Measurements from ENCODE around the gene RPS6KB1.
"Not testable (repeated sequence)": the region's sequence is repeated elsewhere in the genome, so short reads cannot be mapped to it uniquely, and the experiment has no call there.

RPS6KB1 gene

GRCh38 chr17:59870482-59870881 is 22.4 kb upstream of the RPS6KB1 start:
- DNase-seq (ENCODE audit: low read depth in 2 of 3, low spot score in 2 of 3), result no peak

DNA sequence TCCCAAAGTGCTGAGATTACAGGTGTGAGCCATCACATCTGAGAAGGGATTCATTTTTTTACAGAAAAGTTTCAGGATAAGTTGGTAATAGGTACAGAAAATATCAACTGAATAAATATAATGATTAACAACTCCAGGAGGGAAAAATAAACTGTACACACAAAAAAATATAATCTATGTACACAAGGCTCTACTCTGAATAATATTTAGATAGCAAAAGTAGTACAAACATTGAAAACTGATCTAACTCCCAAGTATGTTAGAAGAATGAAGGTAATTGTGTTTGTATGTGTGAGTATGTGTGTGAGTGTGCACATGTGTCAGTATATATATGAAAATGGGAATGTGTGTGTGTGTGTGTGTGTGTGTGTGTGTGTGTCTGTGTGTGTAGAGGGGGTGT is 20.6 kb upstream of the RPS6KB1 start:
- no peak for DNase-seq (ENCODE audit: low read depth in 2 of 3, low spot score in 2 of 3)

DNA sequence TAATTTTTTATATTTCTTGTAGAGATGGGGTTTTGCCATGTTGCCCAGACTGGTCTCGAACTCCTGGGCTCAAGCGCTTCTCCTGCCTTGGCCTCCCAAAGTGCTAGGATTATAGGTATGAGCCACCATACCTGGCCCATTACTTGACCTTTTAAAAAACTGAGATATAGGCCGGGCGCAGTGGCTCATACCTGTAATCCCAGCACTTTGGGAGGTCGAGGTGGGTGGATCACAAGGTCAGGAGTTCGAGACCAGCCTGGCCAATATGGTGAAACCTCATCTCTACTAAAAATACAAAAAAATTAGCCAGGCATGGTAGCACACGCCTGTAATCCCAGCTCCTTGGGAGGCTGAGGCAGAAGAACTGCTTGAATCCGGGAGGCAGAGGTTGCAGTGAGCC is 19.5 kb upstream of the RPS6KB1 start:
- DNase-seq (ENCODE audit: low read depth in 2 of 3, low spot score in 2 of 3), result not testable (repeated sequence)

GRCh38 chr17:59874376-59874775 is 18.5 kb upstream of the RPS6KB1 start:
- no peak for DNase-seq (ENCODE audit: low read depth in 2 of 3, low spot score in 2 of 3)

DNA sequence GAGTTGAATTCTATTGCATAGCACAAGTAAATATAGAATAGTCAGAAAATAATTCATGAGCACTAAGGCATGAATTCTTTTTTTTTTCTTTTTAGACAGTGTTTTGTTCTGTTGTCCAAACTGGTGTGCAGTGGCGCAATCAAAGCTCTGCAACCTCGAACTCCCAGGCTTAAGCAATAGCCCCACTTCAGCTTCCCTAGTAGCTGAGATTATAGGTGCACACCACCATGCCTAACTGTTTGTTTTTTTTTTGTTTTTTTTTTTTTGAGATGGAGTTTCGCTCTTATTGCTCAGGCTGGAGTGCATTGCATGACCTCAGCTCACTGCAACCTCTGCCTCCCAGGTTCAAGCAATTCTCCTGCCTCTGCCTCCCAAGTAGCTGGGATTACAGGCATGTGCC is 16.8 kb upstream of the RPS6KB1 start:
- DNase-seq (ENCODE audit: low read depth in 2 of 3, low spot score in 2 of 3), result no peak

DNA sequence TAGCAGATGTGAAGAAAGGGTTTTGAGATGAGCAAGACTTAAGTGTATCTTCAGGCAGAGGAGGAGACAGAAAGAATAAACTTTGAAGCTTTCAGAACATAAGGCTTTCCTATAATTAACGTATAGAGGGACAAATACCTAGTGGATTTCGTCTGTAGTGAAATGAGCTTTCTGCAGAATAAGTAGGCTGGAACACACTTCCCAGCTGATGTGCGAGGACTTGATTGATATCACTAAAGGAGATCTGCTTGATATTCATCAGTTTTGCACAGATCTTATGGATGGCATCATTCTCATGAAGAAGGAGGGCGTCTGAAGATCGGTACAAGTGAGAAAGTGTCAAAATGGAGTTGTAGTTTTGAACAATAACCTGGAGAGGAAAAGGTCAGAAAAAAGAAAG is 15.0 kb upstream of the RPS6KB1 start:
- DNase-seq (ENCODE audit: low read depth in 2 of 3, low spot score in 2 of 3), result no peak

DNA sequence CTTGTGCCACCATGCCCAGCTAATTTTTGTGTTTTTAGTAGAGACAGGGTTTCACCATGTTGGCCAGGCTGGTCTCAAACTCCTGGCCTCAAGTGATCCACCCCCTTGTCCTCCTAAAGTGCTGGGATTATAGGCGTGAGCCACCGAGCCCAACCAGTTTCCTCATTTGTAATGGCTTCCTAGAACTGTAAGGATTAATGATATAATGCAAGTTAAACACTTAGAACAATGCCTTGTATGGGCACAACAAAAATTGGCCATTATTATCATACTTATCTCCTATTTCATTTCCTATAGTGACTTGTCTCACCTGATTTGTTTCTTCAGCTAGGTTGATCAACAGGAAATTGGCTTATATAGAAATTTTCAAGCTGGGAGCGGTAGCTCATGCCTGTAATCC is 14.3 kb upstream of the RPS6KB1 start:
- DNase-seq (ENCODE audit: low read depth in 2 of 3, low spot score in 2 of 3), result no peak

GRCh38 chr17:59884861-59885260 is 8.1 kb upstream of the RPS6KB1 start:
- DNase-seq (ENCODE audit: low read depth in 2 of 3, low spot score in 2 of 3), result no peak

DNA sequence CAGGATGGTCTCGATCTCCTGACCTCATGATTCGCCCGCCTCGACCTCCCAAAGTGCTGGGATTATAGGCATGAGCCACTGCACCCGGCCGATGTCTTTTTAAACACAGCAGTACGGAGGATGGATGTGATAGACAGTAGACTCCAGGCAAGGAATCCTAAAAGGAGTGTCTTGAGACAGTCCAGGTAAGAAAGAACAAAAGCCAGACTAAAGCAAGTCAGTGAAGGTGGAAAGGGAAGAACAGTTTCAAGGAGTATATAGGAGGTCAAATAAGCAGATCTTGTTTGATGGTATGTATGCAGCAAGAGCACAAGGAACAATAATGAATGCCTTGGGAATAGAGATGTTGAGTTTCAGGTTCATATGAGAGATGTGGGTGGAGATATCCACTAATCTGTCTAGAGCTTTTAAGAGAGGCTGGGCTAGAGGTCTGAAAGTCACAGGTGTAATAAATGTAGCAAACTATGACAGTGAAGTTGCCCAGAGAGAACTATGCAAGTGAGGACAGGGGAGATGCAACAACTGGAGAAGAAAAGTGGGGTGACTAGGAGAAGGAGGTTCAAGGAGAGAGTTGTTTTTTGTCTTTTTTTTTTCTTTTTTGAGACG is 4.7 kb upstream of the RPS6KB1 start:
- DNase-seq (ENCODE audit: low read depth in 2 of 3, low spot score in 2 of 3), result no peak

GRCh38 chr17:59890720-59891119 is 2.2 kb upstream of the RPS6KB1 start:
- no peak for DNase-seq (ENCODE audit: low read depth in 2 of 3, low spot score in 2 of 3)

- peak in 1 of 3 experiments; percentile 15 for DNase-seq (ENCODE audit: low read depth in 2 of 3, low spot score in 2 of 3)
These were observed 534 bp upstream of the RPS6KB1 start for GRCh38 chr17:59892251-59892923.

GRCh38 chr17:59893676-59894100 is 767 bp downstream of the RPS6KB1 start:
- peak in 1 of 3 experiments; percentile 10 for DNase-seq (ENCODE audit: low read depth in 2 of 3, low spot score in 2 of 3)

DNA sequence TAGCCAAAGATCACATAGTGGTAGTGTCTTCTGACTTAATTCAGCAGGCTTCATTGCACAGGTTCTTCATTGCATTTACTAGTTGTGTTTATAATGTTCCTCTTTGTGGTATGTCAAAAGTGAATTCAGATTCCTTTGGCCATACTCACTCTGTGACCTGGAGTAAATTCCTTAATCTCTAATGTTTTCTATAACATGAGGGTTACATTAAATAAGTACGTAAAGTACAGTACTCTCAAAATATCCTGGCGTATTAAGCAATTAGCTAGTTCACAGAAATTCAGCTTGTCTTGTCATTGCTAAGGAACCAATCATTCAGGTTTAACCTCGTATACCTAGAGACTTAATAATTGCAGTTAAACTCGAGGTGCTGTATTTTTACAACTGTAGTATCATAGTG is 4.2 kb downstream of the RPS6KB1 start:
- DNase-seq (ENCODE audit: low read depth in 2 of 3, low spot score in 2 of 3), result no peak

GRCh38 chr17:59899099-59899498 is 6.2 kb downstream of the RPS6KB1 start:
- DNase-seq (ENCODE audit: low read depth in 2 of 3, low spot score in 2 of 3), result no peak

DNA sequence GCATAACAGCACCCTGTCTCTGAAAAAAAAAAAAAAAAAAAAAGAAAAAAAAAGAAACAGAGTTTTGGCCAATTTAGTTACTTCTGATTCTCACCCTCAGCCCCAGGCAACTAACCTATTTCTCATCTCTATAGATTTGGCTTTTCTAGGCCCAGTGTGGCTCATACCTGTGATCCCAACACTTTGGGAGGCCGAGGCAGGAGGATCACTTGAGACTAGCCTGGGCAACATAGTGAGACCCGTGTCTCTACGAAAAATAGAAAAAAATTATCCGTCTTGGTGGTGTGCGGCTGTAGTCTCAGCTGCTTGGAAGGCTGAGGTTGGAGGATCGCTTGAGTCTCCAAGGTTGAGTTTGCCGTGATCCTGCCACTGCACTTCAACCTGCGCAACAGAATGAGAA is 8.7 kb downstream of the RPS6KB1 start:
- no peak for DNase-seq (ENCODE audit: low read depth in 2 of 3, low spot score in 2 of 3)

DNA sequence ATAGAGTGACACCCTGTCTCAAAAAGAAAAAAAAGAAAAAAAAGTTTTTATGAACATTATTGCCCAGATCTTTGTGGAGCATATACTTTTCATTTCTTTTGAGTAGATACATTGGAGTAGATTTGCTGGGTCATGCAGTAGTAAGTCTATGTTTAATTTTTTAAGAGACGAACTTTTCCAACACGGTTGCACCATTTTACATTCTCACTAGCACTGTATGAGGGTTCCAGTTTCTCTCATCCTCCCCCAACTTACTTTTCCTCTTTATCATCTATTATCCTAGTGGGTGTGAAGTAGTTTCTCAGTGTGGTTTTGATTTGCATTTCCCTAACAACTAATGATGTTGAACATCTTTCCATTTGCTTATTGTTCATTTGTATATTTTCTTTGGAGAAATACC is 10.5 kb downstream of the RPS6KB1 start:
- DNase-seq (ENCODE audit: low read depth in 2 of 3, low spot score in 2 of 3), result no peak

DNA sequence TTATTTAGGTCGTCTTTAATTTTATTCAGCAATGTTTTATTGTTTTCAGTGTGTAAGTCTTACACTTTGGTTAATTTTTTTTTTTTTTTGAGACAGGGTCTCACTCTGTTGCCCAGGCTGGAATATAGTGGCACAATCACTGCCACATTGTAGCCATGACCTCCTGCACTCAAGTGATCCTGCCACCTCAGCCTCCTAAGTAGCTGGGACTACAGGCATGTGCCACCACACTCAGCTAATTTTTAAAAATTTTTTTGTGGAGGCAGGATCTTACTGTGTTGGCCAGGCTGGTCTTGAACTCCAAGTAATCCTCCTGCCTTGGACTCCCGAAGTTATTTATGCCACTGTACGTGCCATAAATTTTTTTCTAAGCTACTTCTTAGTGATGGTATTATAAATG is 14.5 kb downstream of the RPS6KB1 start:
- DNase-seq (ENCODE audit: low read depth in 2 of 3, low spot score in 2 of 3), result no peak

GRCh38 chr17:59914274-59914854 is 21.4 kb downstream of the RPS6KB1 start:
- no peak for DNase-seq (ENCODE audit: low read depth in 2 of 3, low spot score in 2 of 3)

GRCh38 chr17:59916446-59916845 is 23.5 kb downstream of the RPS6KB1 start:
- DNase-seq (ENCODE audit: low read depth in 2 of 3, low spot score in 2 of 3), result no peak

- DNase-seq (ENCODE audit: low read depth in 2 of 3, low spot score in 2 of 3), result not testable (repeated sequence)
These were observed 27.7 kb downstream of the RPS6KB1 start for GRCh38 chr17:59920637-59921036.

- DNase-seq (ENCODE audit: low read depth in 2 of 3, low spot score in 2 of 3), result not testable (repeated sequence)
These were observed 37.2 kb downstream of the RPS6KB1 start for GRCh38 chr17:59930121-59930520.

- DNase-seq (ENCODE audit: low read depth in 2 of 3, low spot score in 2 of 3), result not testable (repeated sequence)
These were observed 37.8 kb downstream of the RPS6KB1 start for GRCh38 chr17:59930768-59931167.

- not testable (repeated sequence) for DNase-seq (ENCODE audit: low read depth in 2 of 3, low spot score in 2 of 3)
These were observed 40.4 kb downstream of the RPS6KB1 start for GRCh38 chr17:59933317-59933716.

All from activated CD8-positive, alpha-beta memory T cell treated with anti-CD3 and anti-CD28 coated beads for 48 hours (primary cell).